ENCODE data around the gene NDUFS4. TPM values are rescaled to one million over a fixed set of nuclear protein-coding genes. Genes with fewer than 3 reads are reported as not detected.

Gene NDUFS4
- total RNA-seq, 1 donor from 2014 or later = 74.3 TPM

DNA sequence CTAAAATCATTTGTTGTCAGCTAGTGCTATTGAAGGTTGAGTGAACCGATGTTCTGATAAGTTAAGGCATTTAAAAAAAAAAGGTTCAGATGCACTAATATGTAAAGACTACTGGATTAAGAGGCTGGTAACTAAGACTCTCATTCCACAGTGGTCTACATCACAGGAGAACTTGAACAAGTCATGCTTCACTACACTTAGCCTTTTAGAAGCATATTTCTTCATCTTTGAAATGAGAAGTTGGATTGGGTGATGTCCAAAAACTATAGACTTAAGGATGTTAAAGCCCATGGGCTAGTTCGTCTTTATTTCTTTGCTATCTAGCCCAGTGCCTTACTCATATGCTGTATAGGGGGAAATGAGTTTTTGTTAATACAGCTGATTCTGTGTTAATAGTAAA is 107.2 kb downstream of the NDUFS4 start:
- Mint-ChIP-seq H3K4me1 (ENCODE audit: unreplicated experiment) (no peaks in the 10 kb centered on the region), H3K4me3 (ENCODE audit: unreplicated experiment) (no peak overlapping the region), H3K27me3 (ENCODE audit: unreplicated experiment) (no peaks in the 10 kb centered on the region), H3K36me3 (ENCODE audit: unreplicated experiment) (peaks cover 36% of the 10 kb centered on the region), H3K9me3 (ENCODE audit: unreplicated experiment) (peaks cover 14% of the 10 kb centered on the region), H3K27ac (ENCODE audit: unreplicated experiment) (no peak overlapping the region)
- no peak for DNase-seq (ENCODE audit: extremely low spot score, unreplicated experiment)
- no peak for TF ChIP-seq CTCF (IDR thresholded peaks at IDR 0.05)

- Mint-ChIP-seq H3K9me3 (ENCODE audit: unreplicated experiment) (no peaks in the 10 kb centered on the region), H3K27ac (ENCODE audit: unreplicated experiment) (no peak overlapping the region), H3K27me3 (ENCODE audit: unreplicated experiment) (no peaks in the 10 kb centered on the region), H3K36me3 (ENCODE audit: unreplicated experiment) (peaks cover 11% of the 10 kb centered on the region), H3K4me1 (ENCODE audit: unreplicated experiment) (no peaks in the 10 kb centered on the region), H3K4me3 (ENCODE audit: unreplicated experiment) (no peak overlapping the region)
- no peak for DNase-seq (ENCODE audit: extremely low spot score, unreplicated experiment)
- TF ChIP-seq CTCF (IDR thresholded peaks at IDR 0.05) = no peak
Observed at GRCh38 chr5:53671447-53671846, 111.0 kb downstream of the NDUFS4 start.

DNA sequence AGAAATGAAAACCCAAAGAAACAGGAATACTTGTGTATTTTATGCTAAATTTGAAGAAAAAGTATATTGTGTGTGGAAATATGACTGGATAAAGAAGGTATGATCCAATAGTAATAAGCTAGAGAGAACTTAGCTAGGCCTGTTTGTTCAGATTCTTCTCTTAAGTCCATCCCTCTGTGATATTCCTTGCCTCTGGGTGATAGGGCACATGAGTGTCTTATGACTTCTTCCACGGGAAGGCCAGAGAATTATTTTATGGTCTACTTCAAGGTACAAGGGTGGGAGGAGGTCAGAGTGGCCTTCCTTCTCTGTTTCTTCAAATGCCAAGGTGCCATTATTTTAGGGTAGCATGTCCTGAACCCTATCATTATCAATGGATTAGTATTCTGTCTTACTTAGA is 113.7 kb downstream of the NDUFS4 start:
- TF ChIP-seq CTCF (IDR thresholded peaks at IDR 0.05) = no peak
- no peaks in the 10 kb centered on the region for H3K27me3 Mint-ChIP-seq (ENCODE audit: unreplicated experiment)
- no peaks in the 10 kb centered on the region for H3K4me1 Mint-ChIP-seq (ENCODE audit: unreplicated experiment)
- H3K36me3 Mint-ChIP-seq (ENCODE audit: unreplicated experiment) = peaks cover 6% of the 10 kb centered on the region
- no peak overlapping the region for H3K27ac Mint-ChIP-seq (ENCODE audit: unreplicated experiment)
- H3K9me3 Mint-ChIP-seq (ENCODE audit: unreplicated experiment) = no peaks in the 10 kb centered on the region
- no peak for DNase-seq (ENCODE audit: extremely low spot score, unreplicated experiment)
- H3K4me3 Mint-ChIP-seq (ENCODE audit: unreplicated experiment) = no peak overlapping the region

DNA sequence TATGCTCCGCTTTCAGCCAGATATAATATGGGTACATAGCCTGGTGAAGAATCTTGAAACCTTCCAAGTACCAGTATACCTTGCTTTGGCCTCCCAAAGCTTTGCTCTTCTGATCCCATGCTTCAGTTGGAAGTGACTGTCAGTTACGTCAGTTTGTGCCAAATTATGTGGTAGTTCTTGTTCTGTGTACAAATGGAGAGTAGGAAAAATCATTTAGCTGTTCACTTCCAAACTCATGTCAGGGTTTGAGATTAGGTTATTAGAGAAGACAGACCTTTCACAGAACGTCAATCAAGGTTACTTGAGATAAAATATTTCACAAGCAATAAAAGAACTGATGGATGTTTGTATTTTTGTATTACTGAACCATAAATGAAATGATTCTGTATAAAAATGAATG is 117.2 kb downstream of the NDUFS4 start:
- no peaks in the 10 kb centered on the region for H3K27me3 Mint-ChIP-seq (ENCODE audit: unreplicated experiment)
- no peak overlapping the region for H3K27ac Mint-ChIP-seq (ENCODE audit: unreplicated experiment)
- peaks cover 11% of the 10 kb centered on the region for H3K36me3 Mint-ChIP-seq (ENCODE audit: unreplicated experiment)

GRCh38 chr5:53678981-53679660 is 118.7 kb downstream of the NDUFS4 start:
- H3K27ac Mint-ChIP-seq (ENCODE audit: unreplicated experiment) = no peak overlapping the region
- no peak for DNase-seq (ENCODE audit: extremely low spot score, unreplicated experiment)
- H3K9me3 Mint-ChIP-seq (ENCODE audit: unreplicated experiment) = no peaks in the 10 kb centered on the region
- no peaks in the 10 kb centered on the region for H3K27me3 Mint-ChIP-seq (ENCODE audit: unreplicated experiment)
- no peak overlapping the region for H3K4me3 Mint-ChIP-seq (ENCODE audit: unreplicated experiment)
- H3K36me3 Mint-ChIP-seq (ENCODE audit: unreplicated experiment) = peaks cover 14% of the 10 kb centered on the region
- no peak for TF ChIP-seq CTCF (IDR thresholded peaks at IDR 0.05)
- H3K4me1 Mint-ChIP-seq (ENCODE audit: unreplicated experiment) = peaks cover 2% of the 10 kb centered on the region

More for the DNA sequence above, 117.2 kb downstream of the NDUFS4 start:
- TF ChIP-seq CTCF (IDR thresholded peaks at IDR 0.05) = no peak
- H3K4me3 Mint-ChIP-seq (ENCODE audit: unreplicated experiment) = no peak overlapping the region
- H3K4me1 Mint-ChIP-seq (ENCODE audit: unreplicated experiment) = peaks cover 2% of the 10 kb centered on the region
- no peaks in the 10 kb centered on the region for H3K9me3 Mint-ChIP-seq (ENCODE audit: unreplicated experiment)
- DNase-seq (ENCODE audit: extremely low spot score, unreplicated experiment) = no peak

All from osteocyte (in vitro differentiated cells).